AG09319 (cell line): Measurements from ENCODE around the gene PPP1R12A.

ENCODE experiments used
- DNase-seq: peaks from one replicate; pipeline ENCODE4 v3.0.0-alpha.2; 2010; ENCODE audit warnings: low read depth; ENCODE audit errors: extremely low read depth
- CTCF ChIP-seq: IDR thresholded peaks from 2 replicates; pipeline ENCODE4 v1.5.1; 2011; ENCODE audit warnings: low read depth, mild to moderate bottlenecking, inconsistent platforms, low read length, moderate library complexity

The PPP1R12A gene

GRCh38 chr12:79895071-79895470, 39.8 kb downstream of the PPP1R12A start:
- DNase-seq = no peak
- no peak for TF ChIP-seq CTCF

GRCh38 chr12:79891506-79892162, 43.3 kb downstream of the PPP1R12A start:
- no peak for TF ChIP-seq CTCF
- DNase-seq = no peak

DNA sequence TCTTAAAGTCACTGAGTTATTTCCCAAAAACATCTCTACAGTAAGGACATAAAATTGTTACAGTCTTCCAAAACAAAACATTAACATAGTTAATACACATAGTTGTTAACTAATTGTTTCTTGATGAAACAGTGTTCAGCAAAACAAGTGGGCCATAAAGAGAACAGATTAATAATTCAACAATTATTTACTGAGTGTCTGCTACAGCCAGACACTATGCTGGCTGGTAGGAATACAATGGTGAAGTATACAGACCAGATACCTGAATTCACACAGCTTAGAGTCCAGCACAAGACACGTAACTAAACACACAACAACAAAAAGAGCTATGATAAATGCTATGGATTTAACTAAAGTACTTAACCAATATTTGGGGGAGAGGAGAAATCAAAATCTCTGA, 47.0 kb downstream of the PPP1R12A start:
- TF ChIP-seq CTCF = no peak
- DNase-seq = no peak

DNA sequence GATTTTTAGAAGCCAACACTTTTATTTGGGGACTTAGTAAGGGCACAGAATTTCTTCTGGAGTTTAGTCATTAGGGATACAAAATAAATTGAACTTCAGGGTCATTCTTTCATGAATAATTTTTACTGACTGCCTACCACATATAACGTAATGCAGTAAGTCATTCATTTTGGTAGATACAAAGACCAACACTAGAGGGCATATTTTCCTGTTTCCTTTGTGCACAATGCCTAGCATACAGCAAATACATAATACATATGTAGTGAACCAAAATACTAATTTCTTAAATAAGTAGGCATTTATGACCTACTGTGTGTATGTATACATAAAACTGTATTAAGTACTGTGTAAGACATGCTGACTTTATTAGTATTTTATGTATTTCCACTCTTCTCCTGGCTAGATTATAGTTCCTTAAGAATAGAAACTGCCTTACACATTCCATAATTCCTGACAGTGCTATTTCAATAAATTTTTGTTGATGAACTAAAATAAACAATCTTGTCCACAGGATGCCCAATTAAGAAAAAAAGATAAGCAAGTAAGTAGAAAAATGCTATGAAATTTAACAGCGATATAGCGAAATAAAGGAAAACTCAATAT, 47.9 kb downstream of the PPP1R12A start:
- no peak for DNase-seq
- peak; percentile 53 for TF ChIP-seq CTCF

DNA sequence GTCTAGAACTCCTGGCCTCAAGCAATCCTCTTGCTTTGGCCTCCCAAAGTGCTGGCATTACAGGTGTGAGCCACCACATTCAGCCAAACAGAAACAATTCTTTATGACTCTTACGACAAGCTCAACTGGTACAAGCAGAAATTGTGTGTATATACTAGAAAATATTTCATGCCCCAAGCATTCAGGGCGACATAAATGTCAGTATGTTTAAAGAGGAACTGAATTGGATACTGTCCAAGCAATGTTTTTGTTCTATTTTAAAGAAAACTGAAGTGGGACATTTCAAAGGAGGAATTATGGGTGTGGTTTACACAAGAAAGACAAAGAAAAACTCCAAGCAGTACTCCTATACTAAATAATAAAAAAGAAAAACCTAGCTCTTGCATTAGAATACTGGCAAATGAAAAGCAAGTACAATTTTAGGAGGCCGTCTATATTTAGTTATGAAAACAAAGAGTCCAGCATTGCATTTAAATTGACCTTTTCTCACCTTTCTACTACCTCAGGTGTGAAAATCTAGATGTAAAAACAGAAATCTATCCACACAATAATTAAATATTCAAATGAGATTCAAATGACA, 48.9 kb downstream of the PPP1R12A start:
- no peak for DNase-seq
- no peak for TF ChIP-seq CTCF

DNA sequence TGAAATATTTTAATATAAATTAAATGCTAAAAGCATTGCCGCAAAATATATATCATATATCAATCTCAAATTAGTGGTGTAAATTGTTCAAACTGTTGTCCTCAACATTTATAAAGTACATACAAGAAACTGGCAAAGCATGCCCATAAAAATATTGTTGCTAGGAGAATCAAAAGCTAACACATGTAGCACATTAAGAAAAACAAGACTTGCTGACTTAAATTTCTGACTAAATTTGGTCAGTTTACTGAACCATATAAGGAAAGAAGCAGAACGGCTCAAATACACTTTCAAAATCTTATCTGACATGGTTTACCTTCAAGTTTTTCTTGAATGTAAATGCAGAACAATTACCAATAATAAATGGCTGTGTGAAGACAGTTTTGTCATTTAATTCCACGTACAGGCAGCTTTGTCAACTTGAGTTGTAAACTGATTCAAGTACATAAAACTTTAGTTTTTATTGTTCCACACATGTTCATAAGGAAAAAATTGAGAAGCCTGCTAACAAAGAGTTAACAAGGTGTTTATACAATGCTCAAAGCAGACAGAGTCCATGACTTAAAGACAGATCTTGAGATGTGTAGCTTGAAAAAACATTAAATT, 50.4 kb downstream of the PPP1R12A start:
- TF ChIP-seq CTCF = no peak
- no peak for DNase-seq

- no peak for TF ChIP-seq CTCF
- no peak for DNase-seq
Measured at GRCh38 chr12:79883216-79883615, 51.7 kb downstream of the PPP1R12A start.
